A673 (cell line): Measurements from ENCODE around the gene CSNK2A2.

Experiments used
- EZH2 ChIP-seq: fragments of 200-600 bp; sonication (generic); IDR thresholded peaks from 2 replicates; pipeline ENCODE4 v1.6.1; 2017; ENCODE audit warnings: borderline replicate concordance, low read depth, mild to moderate bottlenecking, mixed read lengths, antibody characterized with exemption, low read length; ENCODE audit not compliant: poor library complexity, severe bottlenecking
- TF ChIP-seq, protein P1 (sequence below): fragments of 300-800, 200-600 bp; sonication (generic); conservative IDR thresholded peaks from 2 replicates; pipeline ENCODE4 v1.5.1; 2017; ENCODE audit warnings: low read depth, mild to moderate bottlenecking, antibody characterized with exemption, low read length, moderate library complexity, mixed read lengths

GRCh38 chr16:58225965-58226602 is 28.2 kb upstream of the CSNK2A2 start:
- TF ChIP-seq, protein P1, sequence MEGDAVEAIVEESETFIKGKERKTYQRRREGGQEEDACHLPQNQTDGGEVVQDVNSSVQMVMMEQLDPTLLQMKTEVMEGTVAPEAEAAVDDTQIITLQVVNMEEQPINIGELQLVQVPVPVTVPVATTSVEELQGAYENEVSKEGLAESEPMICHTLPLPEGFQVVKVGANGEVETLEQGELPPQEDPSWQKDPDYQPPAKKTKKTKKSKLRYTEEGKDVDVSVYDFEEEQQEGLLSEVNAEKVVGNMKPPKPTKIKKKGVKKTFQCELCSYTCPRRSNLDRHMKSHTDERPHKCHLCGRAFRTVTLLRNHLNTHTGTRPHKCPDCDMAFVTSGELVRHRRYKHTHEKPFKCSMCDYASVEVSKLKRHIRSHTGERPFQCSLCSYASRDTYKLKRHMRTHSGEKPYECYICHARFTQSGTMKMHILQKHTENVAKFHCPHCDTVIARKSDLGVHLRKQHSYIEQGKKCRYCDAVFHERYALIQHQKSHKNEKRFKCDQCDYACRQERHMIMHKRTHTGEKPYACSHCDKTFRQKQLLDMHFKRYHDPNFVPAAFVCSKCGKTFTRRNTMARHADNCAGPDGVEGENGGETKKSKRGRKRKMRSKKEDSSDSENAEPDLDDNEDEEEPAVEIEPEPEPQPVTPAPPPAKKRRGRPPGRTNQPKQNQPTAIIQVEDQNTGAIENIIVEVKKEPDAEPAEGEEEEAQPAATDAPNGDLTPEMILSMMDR: no peak
- TF ChIP-seq EZH2: no peak
